Neutrophil (primary cell): ENCODE data around the gene CYP2W1.

Source experiments
- H3K27ac ChIP-seq: fragments of 200-600 bp; sonication (generic); 2 replicates; pipeline ENCODE4 v1.5.1; 2016; ENCODE audit warnings: mild to moderate bottlenecking, moderate library complexity
- H3K27me3 ChIP-seq: fragments of 200-600 bp; sonication (generic); 2 replicates; pipeline ENCODE4 v1.6.0; 2016; ENCODE audit warnings: mild to moderate bottlenecking
- H3K36me3 ChIP-seq: fragments of 200-600 bp; sonication (generic); 2 replicates; pipeline ENCODE4 v1.5.1; 2017
- H3K4me1 ChIP-seq, 2 experiments: fragments of 200-600 bp in 1 of 2; sonication (generic) in 1 of 2; 1 replicate in 1 of 2; 2 replicates in 1 of 2; pipeline versions ENCODE4 v1.5.1 to v1.6.1; 2013 to 2016; ENCODE audit warnings: low read depth in 1 of 2, low read length in 1 of 2, mild to moderate bottlenecking in 1 of 2, moderate library complexity in 1 of 2; ENCODE audit not compliant: control insufficient read depth in 1 of 2, insufficient read depth in 1 of 2
- H3K4me3 ChIP-seq, 2 experiments: fragments of 200-600 bp in 1 of 2; sonication (generic) in 1 of 2; 1 replicate in 1 of 2; 2 replicates in 1 of 2; pipeline ENCODE4 v1.5.1; 2013 to 2016; ENCODE audit warnings: low read depth in 1 of 2, low read length in 1 of 2, mild to moderate bottlenecking in 1 of 2, moderate library complexity in 1 of 2
- H3K9me3 ChIP-seq: fragments of 200-600 bp; sonication (generic); 2 replicates; pipeline ENCODE4 v1.5.1; 2016
- CTCF ChIP-seq: fragments of 200-600 bp; sonication (generic); IDR thresholded peaks from 2 replicates; pipeline ENCODE4 v1.5.1; 2016; ENCODE audit warnings: antibody characterized with exemption

CYP2W1 gene

GRCh38 chr7:949021-949934 is 33.7 kb upstream of the CYP2W1 start:
- Histone ChIP-seq H3K4me1 (peaks cover 32 to 35% of the 10 kb centered on the region in 2 experiments), H3K9me3 (no peaks in the 10 kb centered on the region), H3K27ac (no peak overlapping the region), H3K4me3 (peak overlapping the region in 1 of 2 experiments; percentile 9), H3K36me3 (peaks cover 38% of the 10 kb centered on the region), H3K27me3 (no peaks in the 10 kb centered on the region)
- no peak for TF ChIP-seq CTCF

- no peaks in the 10 kb centered on the region for H3K9me3 ChIP-seq
- peaks cover 52 to 54% of the 10 kb centered on the region in 2 experiments for H3K4me1 ChIP-seq
- H3K4me3 ChIP-seq: peak overlapping the region; percentile 85 to 97
- H3K36me3 ChIP-seq: peaks cover 20% of the 10 kb centered on the region
- H3K27me3 ChIP-seq: no peaks in the 10 kb centered on the region
- peak overlapping the region; percentile 94 for H3K27ac ChIP-seq
- TF ChIP-seq CTCF: no peak
Measured at GRCh38 chr7:951881-952547, 31.0 kb upstream of the CYP2W1 start.

- Histone ChIP-seq H3K9me3 (no peaks in the 10 kb centered on the region), H3K36me3 (peaks cover 20% of the 10 kb centered on the region), H3K27ac (peak overlapping the region; percentile 94), H3K4me1 (peaks cover 60 to 62% of the 10 kb centered on the region in 2 experiments), H3K27me3 (no peaks in the 10 kb centered on the region), H3K4me3 (peak overlapping the region; percentile 85 to 97)
- TF ChIP-seq CTCF: no peak
Measured at GRCh38 chr7:952548-953441, 30.2 kb upstream of the CYP2W1 start.

GRCh38 chr7:953547-954327 is 29.2 kb upstream of the CYP2W1 start:
- Histone ChIP-seq H3K4me1 (peaks cover 69 to 71% of the 10 kb centered on the region in 2 experiments), H3K36me3 (peaks cover 20% of the 10 kb centered on the region), H3K9me3 (no peaks in the 10 kb centered on the region), H3K27me3 (no peaks in the 10 kb centered on the region), H3K4me3 (peak overlapping the region; percentile 85 to 97), H3K27ac (peak overlapping the region; percentile 94)
- TF ChIP-seq CTCF: peak; percentile 48
